HG03469 (cell line): ENCODE data around the gene APBA1.
"Not testable (repeated sequence)": the region's sequence is repeated elsewhere in the genome, so short reads cannot be mapped to it uniquely, and the experiment has no call there.

Experiments used
- ATAC-seq: cut with Tn5 transposase; IDR thresholded peaks from one replicate; pipeline ENCODE4 v1.9.1; 2021; ENCODE audit warnings: mild to moderate bottlenecking, moderate library complexity, moderate number of reproducible peaks; ENCODE audit not compliant: unreplicated experiment

The APBA1 gene

GRCh38 chr9:69421908-69422801, 250.0 kb downstream of the APBA1 start:
- no peak for ATAC-seq

GRCh38 chr9:69420611-69421270, 251.4 kb downstream of the APBA1 start:
- ATAC-seq: no peak

DNA sequence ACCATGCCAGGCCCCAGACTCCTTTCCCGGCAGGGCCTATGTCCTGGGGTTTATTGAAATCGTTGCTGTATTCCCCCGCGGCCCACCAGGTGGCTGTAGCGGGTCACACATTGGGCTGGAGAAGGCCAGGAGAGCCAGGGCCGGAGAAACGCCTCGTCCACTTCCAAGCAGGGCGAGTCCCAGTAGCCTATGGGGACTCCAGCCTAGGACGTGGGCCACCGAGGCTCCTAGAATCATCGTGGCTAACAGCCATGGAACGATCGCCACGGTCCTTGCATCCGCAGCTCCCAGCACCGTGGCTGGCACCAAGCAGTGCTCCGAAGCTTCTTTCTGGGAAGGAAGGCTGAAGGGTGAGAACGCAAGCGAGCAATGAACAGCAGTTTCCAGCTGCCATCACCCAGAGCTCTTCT, 259.4 kb downstream of the APBA1 start:
- no peak for ATAC-seq

- ATAC-seq: no peak
Observed at GRCh38 chr9:69411931-69412740, 260.0 kb downstream of the APBA1 start.

DNA sequence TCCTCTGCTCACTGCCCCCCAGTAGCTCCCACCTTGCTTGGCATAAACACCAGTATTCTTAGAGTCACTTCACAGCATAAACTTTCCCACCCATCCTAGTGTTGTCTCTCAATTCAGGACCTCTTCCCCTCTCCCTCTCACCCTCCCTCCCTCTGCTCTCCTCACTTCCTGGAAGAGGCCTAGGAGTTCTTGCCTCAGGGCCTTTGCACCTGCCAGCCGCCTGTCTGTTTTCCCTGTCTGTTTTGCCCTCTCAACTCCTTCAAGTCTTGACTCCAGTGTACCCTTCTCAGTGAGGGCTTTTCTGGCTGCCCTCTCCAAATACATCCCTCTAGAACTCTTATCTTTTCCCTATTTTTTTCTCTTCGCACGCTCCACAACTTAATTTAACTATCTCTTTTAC, 260.9 kb downstream of the APBA1 start:
- no peak for ATAC-seq

DNA sequence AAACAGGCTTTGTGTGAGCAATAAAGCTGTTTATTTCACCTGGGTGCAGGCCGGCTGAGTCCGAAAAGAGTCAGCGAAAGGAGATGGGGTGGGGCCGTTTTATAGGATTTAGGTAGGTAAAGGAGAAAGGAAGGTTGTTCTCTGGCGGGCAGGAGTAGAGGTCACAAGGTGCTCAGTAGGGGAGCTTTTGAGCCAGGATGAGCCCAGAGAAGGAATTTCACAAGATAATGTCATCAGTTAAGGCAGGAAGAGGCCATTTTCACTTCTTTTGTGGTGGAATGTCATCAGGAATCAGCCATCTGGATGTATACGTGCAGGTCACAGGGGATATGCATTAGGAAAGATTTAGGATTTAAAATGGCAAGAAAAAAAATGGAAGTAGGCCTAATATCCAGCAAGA, 262.2 kb downstream of the APBA1 start:
- not testable (repeated sequence) for ATAC-seq

- no peak for ATAC-seq
Observed at GRCh38 chr9:69400470-69400869, 271.7 kb downstream of the APBA1 start.

- ATAC-seq: no peak
Observed at GRCh38 chr9:69397384-69398214, 274.6 kb downstream of the APBA1 start.

DNA sequence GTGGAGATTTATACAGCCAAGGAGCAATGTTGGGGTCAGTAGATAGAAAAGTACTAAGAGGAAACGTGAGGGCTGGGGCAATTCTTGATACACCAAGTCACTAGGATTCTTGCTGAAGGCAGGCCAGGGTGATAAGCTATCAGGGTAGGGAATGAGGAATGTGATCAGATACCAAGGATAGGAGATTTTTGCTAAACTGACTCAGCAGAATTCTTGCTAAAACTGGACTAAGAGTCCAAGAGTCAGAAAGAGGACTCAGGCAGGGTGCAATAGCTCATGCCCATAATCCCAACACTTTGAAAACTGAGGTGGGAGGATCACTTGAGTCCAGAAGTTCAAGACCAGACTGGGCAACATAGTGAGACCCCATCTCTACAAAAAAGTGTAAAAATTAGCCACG, 275.4 kb downstream of the APBA1 start:
- no peak for ATAC-seq

DNA sequence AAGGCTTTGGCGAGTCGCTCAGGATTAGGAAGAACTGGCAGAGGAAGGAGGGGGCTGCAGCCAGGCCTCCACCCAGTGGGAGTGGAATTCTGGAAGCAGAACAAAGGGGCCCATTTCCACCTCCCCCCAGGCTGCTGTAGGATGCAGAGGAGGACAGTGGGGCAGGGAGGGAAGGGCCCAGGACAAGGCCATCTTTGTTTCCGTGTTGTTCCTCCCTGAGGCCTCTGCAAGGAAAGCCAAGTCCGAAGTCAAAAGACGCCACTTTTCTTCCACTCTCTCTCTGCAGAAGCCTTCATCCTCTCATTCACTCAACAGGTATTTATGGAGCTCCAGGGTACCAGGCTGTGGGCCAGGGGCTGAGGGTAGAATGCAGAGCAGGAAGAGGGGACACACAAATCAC, 276.5 kb downstream of the APBA1 start:
- no peak for ATAC-seq

DNA sequence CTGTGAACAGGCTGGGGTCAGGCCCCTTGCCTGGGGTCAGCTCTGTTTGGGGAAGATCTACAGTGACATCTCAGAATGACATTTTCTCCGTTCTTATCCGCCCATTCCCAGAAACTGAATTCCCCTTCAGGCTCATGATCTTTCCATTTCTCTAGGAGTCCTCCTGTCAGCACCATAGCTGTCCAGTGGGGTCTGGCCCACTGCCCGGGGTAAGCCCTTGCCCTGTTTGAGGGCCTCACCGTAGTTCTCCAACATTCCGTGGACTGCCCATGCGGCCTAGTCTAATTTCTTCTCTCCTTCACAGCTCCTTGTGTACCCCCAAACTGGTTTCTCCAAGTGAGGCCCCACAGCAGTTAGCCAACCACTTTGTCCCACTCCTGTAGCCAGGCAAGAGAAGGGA, 278.7 kb downstream of the APBA1 start:
- ATAC-seq: no peak

DNA sequence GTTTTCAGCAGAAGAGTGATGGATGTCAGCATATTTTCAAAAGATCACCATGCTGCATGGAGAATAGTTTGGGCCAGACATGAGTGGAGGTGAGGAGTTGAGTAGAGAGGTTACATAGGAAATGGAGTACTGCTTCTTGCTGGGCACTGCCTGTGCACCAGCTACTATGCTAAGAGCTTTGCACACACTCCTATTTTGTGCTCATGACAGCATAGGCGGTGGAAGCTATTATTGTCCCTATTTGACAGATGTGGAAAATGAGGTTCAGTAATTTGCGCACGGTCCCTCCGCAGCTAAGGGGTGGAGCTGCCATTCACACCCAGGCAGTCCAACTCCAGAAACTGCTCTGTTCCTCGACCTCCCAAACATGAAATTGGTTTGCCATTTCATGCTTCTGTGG, 279.3 kb downstream of the APBA1 start:
- ATAC-seq: no peak

DNA sequence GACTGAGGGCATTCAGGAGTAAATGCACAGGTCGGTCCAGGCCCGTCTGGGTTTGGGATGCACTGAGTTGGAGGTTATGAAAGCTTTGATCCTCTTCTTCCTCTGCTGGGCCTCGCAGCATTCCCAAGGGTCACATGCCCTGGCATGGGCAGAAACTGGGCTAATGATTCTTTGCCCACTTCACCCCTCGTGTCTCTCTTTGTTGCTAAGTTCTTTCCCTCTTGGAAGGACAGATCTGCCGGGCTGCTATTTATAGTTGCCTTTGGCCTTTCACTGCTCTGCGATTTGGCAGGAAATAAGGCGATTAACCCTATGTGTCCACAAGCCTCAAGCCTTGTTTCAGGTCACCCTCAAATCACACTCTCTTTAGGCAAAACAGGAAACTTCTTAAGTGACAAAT, 280.2 kb downstream of the APBA1 start:
- no peak for ATAC-seq

GRCh38 chr9:69391487-69391886, 280.7 kb downstream of the APBA1 start:
- no peak for ATAC-seq

- ATAC-seq: no peak
Observed at GRCh38 chr9:69389437-69389995, 282.7 kb downstream of the APBA1 start.

DNA sequence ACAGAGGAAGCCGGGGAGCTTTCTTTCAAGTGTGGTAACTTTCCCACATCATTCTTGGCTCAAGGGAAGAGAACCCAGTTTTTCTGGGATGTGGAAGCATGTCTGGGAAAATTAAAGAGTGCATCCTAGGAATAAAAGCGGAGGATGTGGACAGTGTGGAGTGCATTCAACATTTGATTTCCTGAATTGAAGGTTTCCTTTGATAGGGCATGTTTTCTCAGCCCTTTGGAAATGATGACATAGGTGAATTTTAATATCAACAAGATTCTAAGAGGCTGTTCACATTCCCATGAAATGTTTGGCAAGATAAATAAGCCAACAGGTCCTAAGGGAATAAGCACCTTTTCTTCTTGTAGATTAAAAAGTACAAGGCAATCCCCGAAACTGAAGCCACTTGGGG, 283.6 kb downstream of the APBA1 start:
- no peak for ATAC-seq

- ATAC-seq: no peak
Observed at GRCh38 chr9:69386651-69387050, 285.5 kb downstream of the APBA1 start.

DNA sequence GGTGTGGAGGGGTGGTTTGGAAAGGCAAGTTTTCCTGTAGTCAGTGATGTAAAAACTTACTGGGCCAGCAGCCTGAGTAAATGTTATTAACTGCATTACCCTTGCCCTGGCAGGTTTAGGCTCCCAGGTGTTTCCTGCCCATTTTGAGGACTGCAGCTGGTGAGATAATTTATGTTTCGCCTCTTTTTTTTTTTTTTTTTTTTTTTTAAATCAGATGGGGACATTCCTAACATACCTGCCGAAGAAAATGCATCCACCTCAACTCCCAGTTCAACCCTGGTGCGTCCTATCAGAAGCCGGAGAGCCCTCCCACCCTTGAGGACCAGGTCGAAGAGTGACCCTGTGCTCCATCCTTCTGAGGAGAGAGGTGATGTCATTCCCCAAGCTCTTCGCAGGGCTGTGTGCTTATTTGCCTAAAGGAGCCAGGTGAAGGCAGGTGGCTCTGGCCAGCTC, 286.6 kb downstream of the APBA1 start:
- ATAC-seq: no peak

DNA sequence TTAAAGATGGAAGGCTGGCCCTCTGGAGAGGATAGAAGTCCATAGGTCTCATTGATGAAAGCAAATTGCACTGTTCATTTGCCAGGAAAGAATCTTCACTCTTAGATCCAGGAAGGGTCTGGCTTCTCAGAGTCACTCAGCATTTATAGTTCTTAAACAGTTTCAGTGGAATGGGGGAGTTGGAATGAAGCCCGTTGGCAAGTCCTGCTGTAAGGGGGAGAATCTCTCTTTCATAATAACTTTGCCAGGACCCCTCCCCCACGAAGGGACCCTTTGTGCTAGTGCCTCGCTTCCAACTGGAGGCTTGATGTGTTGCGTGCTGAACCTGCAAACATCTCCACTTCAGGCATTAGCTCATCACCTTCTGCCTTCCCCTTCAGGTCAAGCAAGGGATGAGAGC, 290.0 kb downstream of the APBA1 start:
- ATAC-seq: no peak

DNA sequence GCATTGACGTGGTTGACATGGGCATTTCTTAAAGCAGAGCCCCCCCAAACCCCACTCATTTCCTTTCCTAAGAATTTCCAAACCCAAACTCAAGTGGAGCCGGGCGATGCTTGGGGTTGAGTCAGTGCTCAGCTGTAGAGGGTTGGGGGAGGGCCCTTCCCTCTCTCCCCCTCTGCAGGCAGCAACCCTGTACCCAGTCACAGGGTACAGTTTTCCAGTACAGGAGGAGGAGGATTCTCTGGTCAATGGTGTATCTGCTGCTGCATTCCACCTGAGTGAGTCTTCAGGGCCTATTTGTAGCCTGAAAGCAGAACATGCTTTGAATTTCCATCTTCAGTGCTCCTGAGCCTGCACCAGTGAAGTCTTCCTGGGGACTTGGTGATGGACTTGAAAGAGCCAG, 291.4 kb downstream of the APBA1 start:
- no peak for ATAC-seq
